Parathyroid adenoma (tissue), 2 donors: ENCODE measurements around the gene MUC20.

Experiments used
- H2AFZ ChIP-seq: fragments of 300-600 bp; sonication (generic); one replicate; pipeline ENCODE4 v1.7.0; 2017; ENCODE audit warnings: antibody characterized with exemption, mild to moderate bottlenecking
- H3K27ac ChIP-seq: fragments of 300-600 bp; sonication (generic); one replicate; pipeline ENCODE4 v1.7.0; 2017
- H3K27me3 ChIP-seq: fragments of 300-600 bp; sonication (generic); one replicate; pipeline ENCODE4 v1.7.0; 2017; ENCODE audit warnings: low read length; ENCODE audit not compliant: control insufficient read depth, insufficient read depth
- H3K36me3 ChIP-seq: fragments of 300-600 bp; sonication (generic); one replicate; pipeline ENCODE4 v1.7.0; 2017; ENCODE audit warnings: low read length; ENCODE audit not compliant: control insufficient read depth, insufficient read depth
- H3K4me1 ChIP-seq: fragments of 300-600 bp; sonication (generic); one replicate; pipeline ENCODE4 v1.7.0; 2017; ENCODE audit warnings: control low read depth
- H3K4me2 ChIP-seq: fragments of 300-600 bp; sonication (generic); one replicate; pipeline ENCODE4 v1.7.0; 2017; ENCODE audit warnings: low read length
- H3K4me3 ChIP-seq: fragments of 300-600 bp; sonication (generic); one replicate; pipeline ENCODE4 v1.7.0; 2017; ENCODE audit warnings: low read depth, low read length
- H3K79me2 ChIP-seq: fragments of 300-600 bp; sonication (generic); one replicate; pipeline ENCODE4 v1.7.0; 2017; ENCODE audit warnings: control low read depth
- H3K9ac ChIP-seq: fragments of 300-600 bp; sonication (generic); one replicate; pipeline ENCODE4 v1.7.0; 2017; ENCODE audit warnings: mild to moderate bottlenecking
- H3K9me3 ChIP-seq: fragments of 300-600 bp; sonication (generic); one replicate; pipeline ENCODE4 v1.7.0; 2017; ENCODE audit warnings: low read length; ENCODE audit not compliant: control insufficient read depth
- CTCF ChIP-seq: fragments of 300-600 bp; sonication (generic); IDR thresholded peaks from one replicate; pipeline ENCODE4 v1.7.0; 2017; ENCODE audit warnings: antibody characterized with exemption, mild to moderate bottlenecking
- donor health status: primary hyperparathyroidism.

The MUC20 gene

DNA sequence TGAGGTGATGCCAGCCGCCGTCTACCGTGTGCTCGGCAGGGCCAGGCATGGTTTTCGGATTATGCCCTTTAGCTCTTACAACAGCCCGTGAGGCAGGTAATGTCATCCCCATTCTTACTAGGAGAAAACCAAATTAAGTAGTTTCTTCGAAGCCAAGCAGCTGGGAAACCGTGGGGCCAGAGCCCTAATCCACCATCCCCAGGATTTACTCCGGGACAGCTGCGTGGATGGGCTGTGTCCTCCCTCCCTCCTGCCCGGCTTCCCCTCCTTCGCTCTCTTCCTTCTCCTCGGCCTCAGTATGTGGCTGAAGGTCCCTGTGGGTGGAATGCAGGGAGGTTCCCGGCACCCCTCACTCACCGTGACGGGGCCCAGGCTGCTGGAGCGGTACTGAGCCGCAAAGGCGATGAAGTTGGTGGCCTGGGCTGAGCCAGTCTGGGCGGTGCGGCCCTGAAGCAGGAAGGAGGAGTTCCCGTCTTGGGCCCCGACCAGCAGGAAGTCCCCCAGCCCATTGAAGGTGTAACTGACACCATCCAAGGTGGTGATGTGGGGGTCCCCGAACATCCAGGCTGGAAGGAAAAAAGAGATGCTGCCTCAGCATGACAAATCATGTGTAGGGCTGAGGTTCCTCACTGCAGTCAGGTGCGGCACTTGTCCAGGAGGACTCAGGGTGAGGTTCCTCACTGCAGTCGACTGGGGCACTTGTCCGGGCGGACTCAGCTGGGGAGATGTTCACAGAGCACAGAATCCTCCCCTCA lies 42.5 kb downstream of the MUC20 start:
- Histone ChIP-seq H3K4me2 (no peak overlapping the region), H3K27ac (no peak overlapping the region), H3K4me3 (no peak overlapping the region), H3K36me3 (no peaks in the 10 kb centered on the region), H3K4me1 (no peaks in the 10 kb centered on the region), H3K79me2 (no peaks in the 10 kb centered on the region), H3K9ac (no peak overlapping the region), H3K9me3 (no peaks in the 10 kb centered on the region), H2AFZ (no peak overlapping the region), H3K27me3 (no peaks in the 10 kb centered on the region)
- no peak for TF ChIP-seq CTCF

GRCh38 chr3:195763843-195764825 lies 43.4 kb downstream of the MUC20 start:
- H3K36me3 ChIP-seq: no peaks in the 10 kb centered on the region
- H3K4me3 ChIP-seq: no peak overlapping the region
- H3K9ac ChIP-seq: no peak overlapping the region
- no peak overlapping the region for H3K27ac ChIP-seq
- TF ChIP-seq CTCF: no peak
- no peaks in the 10 kb centered on the region for H3K27me3 ChIP-seq
- H3K4me1 ChIP-seq: no peaks in the 10 kb centered on the region
- no peaks in the 10 kb centered on the region for H3K9me3 ChIP-seq
- H3K79me2 ChIP-seq: no peaks in the 10 kb centered on the region
- H3K4me2 ChIP-seq: no peak overlapping the region
- H2AFZ ChIP-seq: no peak overlapping the region

DNA sequence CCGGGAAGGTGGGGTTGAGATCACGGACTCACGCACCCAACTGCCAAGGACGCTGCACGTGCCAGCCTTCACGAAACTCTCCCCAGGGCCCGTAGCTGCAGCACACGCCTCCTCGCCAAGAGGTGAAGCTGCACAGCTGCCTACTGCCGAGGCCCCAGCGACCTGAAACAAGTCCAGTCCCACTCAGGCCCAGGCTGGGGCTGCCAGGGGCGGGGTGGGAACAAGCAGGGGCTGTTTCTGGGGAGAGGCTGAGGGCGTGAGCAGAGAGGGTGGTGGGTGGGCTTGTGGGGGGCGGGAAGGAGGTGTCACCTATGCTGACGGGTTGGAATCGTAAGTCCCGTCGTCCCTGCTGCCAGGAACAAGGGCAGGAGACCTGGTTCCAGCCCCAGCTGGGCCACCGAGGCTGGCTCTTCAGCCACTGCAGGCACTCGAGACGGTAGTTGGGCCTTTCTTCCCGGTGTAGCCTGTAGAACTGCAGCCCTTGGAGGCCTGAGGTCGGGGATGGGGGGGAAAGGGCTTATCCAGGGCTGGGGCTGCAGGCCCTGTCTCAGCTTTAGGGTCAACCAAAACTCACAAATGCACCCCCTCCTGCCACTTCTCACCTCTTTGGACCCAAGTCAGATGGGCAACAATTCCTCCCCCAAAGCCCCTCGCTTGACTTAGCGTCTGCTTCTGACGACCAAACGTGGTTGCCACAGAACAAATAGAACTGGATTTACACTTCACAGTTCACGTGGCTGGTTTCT lies 44.4 kb downstream of the MUC20 start:
- Histone ChIP-seq H3K4me1 (no peaks in the 10 kb centered on the region), H3K4me2 (no peak overlapping the region), H3K27me3 (no peaks in the 10 kb centered on the region), H3K4me3 (no peak overlapping the region), H3K9me3 (no peaks in the 10 kb centered on the region), H3K79me2 (no peaks in the 10 kb centered on the region), H3K9ac (no peak overlapping the region), H3K27ac (no peak overlapping the region), H2AFZ (no peak overlapping the region), H3K36me3 (no peaks in the 10 kb centered on the region)
- TF ChIP-seq CTCF: no peak

GRCh38 chr3:195766671-195767070 lies 45.9 kb downstream of the MUC20 start:
- TF ChIP-seq CTCF: no peak
- no peak overlapping the region for H3K4me3 ChIP-seq
- no peaks in the 10 kb centered on the region for H3K9me3 ChIP-seq
- H3K36me3 ChIP-seq: no peaks in the 10 kb centered on the region
- no peaks in the 10 kb centered on the region for H3K4me1 ChIP-seq
- no peaks in the 10 kb centered on the region for H3K79me2 ChIP-seq
- no peak overlapping the region for H3K27ac ChIP-seq
- no peak overlapping the region for H3K9ac ChIP-seq
- no peak overlapping the region for H3K4me2 ChIP-seq
- H2AFZ ChIP-seq: no peak overlapping the region
- H3K27me3 ChIP-seq: no peaks in the 10 kb centered on the region
